ENCODE measurements around the gene METTL16. TPM values are rescaled to one million over a fixed set of nuclear protein-coding genes. Genes with fewer than 3 reads are reported as not detected.

Gene METTL16
- total and polyA plus RNA-seq, 7 donors = 11.2 to 33.0 (median 23.5) TPM

- intact Hi-C loops (cut with DNase I) = no loop called here
- Histone ChIP-seq H3K4me1 (peaks cover 73% of the 10 kb centered on the region), H3K27me3 (ENCODE audit: insufficient read depth in 3 of 3, low read length in 2 of 3) (no peaks in the 10 kb centered on the region), H3K36me3 (ENCODE audit: insufficient read depth in 1 of 2, low read depth in 1 of 2) (peaks cover 0 to 21% of the 10 kb centered on the region in 2 donors), H3K27ac (no peak overlapping the region), H3K9me3 (no peaks in the 10 kb centered on the region), H3K4me3 (no peak overlapping the region)
- ATAC-seq (no peak), DNase-seq (peak in 1 of 2 donors; percentile 13)
- no peak for TF ChIP-seq CTCF (IDR thresholded peaks at IDR 0.05)
- WGBS, 3 donors = 79 to 89% (median 81%) methylated on average over 39 to 41 of the region's 41 CpGs
Measured at GRCh38 chr17:2387086-2388019, 124.3 kb downstream of the METTL16 start.

- intact Hi-C loops (cut with DNase I) = no loop called here
- no peak for ATAC-seq
- no peaks in the 10 kb centered on the region for H3K27me3 ChIP-seq (ENCODE audit: insufficient read depth in 3 of 3, low read length in 2 of 3)
- peaks cover 67% of the 10 kb centered on the region for H3K4me1 ChIP-seq
- no peak for TF ChIP-seq CTCF (IDR thresholded peaks at IDR 0.05)
- H3K36me3 ChIP-seq (ENCODE audit: insufficient read depth in 1 of 2, low read depth in 1 of 2) = peaks cover 0 to 27% of the 10 kb centered on the region in 2 donors
- WGBS, 3 donors = 61 to 75% (median 65%) methylated on average over 21 to 22 of the region's 22 CpGs
- peak overlapping the region; percentile 39 for H3K27ac ChIP-seq
- H3K4me3 ChIP-seq = no peak overlapping the region
- peak in 1 of 2 donors; percentile 11 for DNase-seq
- H3K9me3 ChIP-seq = no peaks in the 10 kb centered on the region
Measured at GRCh38 chr17:2386400-2387085, 125.1 kb downstream of the METTL16 start.

GRCh38 chr17:2385240-2386210 is 126.2 kb downstream of the METTL16 start:
- no peak for ATAC-seq
- TF ChIP-seq CTCF (IDR thresholded peaks at IDR 0.05) = no peak
- intact Hi-C loops (cut with DNase I) = no loop called here
- peaks cover 57% of the 10 kb centered on the region for H3K4me1 ChIP-seq
- peaks cover 0 to 36% of the 10 kb centered on the region in 2 donors for H3K36me3 ChIP-seq (ENCODE audit: insufficient read depth in 1 of 2, low read depth in 1 of 2)
- H3K9me3 ChIP-seq = no peaks in the 10 kb centered on the region
- no peak overlapping the region for H3K4me3 ChIP-seq
- DNase-seq = no peak
- 64 to 70% (median 69%) methylated on average over 18 of the region's 18 CpGs for WGBS, 3 donors
- H3K27ac ChIP-seq = peak overlapping the region; percentile 60
- no peaks in the 10 kb centered on the region for H3K27me3 ChIP-seq (ENCODE audit: insufficient read depth in 3 of 3, low read length in 2 of 3)

GRCh38 chr17:2384439-2385127 is 127.1 kb downstream of the METTL16 start:
- no peak overlapping the region for H3K4me3 ChIP-seq
- H3K36me3 ChIP-seq (ENCODE audit: insufficient read depth in 1 of 2, low read depth in 1 of 2) = peaks cover 0 to 44% of the 10 kb centered on the region in 2 donors
- H3K27me3 ChIP-seq (ENCODE audit: insufficient read depth in 3 of 3, low read length in 2 of 3) = no peaks in the 10 kb centered on the region
- H3K4me1 ChIP-seq = peaks cover 47% of the 10 kb centered on the region
- no peak for TF ChIP-seq CTCF (IDR thresholded peaks at IDR 0.05)
- no peaks in the 10 kb centered on the region for H3K9me3 ChIP-seq
- peak overlapping the region; percentile 85 for H3K27ac ChIP-seq
- DNase-seq (no peak), ATAC-seq (no peak)
- WGBS, 3 donors = 68 to 77% (median 71%) methylated on average over 21 to 22 of the region's 22 CpGs
- intact Hi-C loops (cut with DNase I) = no loop called here

Data from psoas muscle (tissue), 8 donors.